Right ventricle myocardium inferior (tissue), 1 donor: ENCODE data around the gene C9. TPM values are rescaled to one million over a fixed set of nuclear protein-coding genes. Genes with fewer than 3 reads are reported as not detected.
"Not testable (repeated sequence)": the region's sequence is repeated elsewhere in the genome, so short reads cannot be mapped to it uniquely, and the experiment has no call there.

ENCODE experiments used
- ATAC-seq: fragments of 200-7000 bp; cut with Tn5 transposase; one replicate; pipeline ENCODE4 v1.9.1; 2020; ENCODE audit warnings: mild to moderate bottlenecking, moderate library complexity
- DNase-seq: peaks from one replicate; pipeline ENCODE4 v3.0.0; 2021; ENCODE audit errors: missing footprints
- intact Hi-C: fragments of 100-400 bp; cut with DNase I; formaldehyde crosslinking; loops from one replicate; pipeline ENCODE4 v1.11.0; 2022
- total RNA-seq: library from RNA; stranded (reverse); fragmentation: NEBNext Ultra II Directional; extraction: Animal tissue kit (Norgen Biotek cat#: 25700); gene quantifications from one replicate; pipeline ENCODE4 v1.2.1, GENCODE V29; 2021
- donor health status: DM: no; HTN: yes; CAD: no; lungs with severe emphysema.

Gene C9
- total RNA-seq, 1 donor from 2014 or later, result not detected

- intact Hi-C loops, result no loop called here
- no peak for ATAC-seq
- no peak for DNase-seq
These were observed 125.8 kb downstream of the C9 start for GRCh38 chr5:39238366-39239105.

GRCh38 chr5:39236718-39237117 is 127.6 kb downstream of the C9 start:
- intact Hi-C loops, result no loop called here
- ATAC-seq, result no peak
- no peak for DNase-seq

GRCh38 chr5:39235648-39236047 is 128.6 kb downstream of the C9 start:
- intact Hi-C loops, result no loop called here
- DNase-seq (no peak), ATAC-seq (no peak)

- intact Hi-C loops, DNase-seq, ATAC-seq: not testable (repeated sequence)
These were observed 129.8 kb downstream of the C9 start for GRCh38 chr5:39234494-39234893.

Other genes with a start within 250 kb of the C9 start
- gene FYB1, start 144.9 kb downstream of the C9 start, total RNA-seq, result 4.7 TPM
- gene DAB2, start 60.5 kb upstream of the C9 start, total RNA-seq, result 41.9 TPM